GM12872 (cell line): Measurements from ENCODE around the gene OXNAD1.

Source experiments
- TF ChIP-seq, protein P1 (sequence below): IDR thresholded peaks from 3 replicates; pipeline ENCODE4 v1.5.1; 2011; ENCODE audit warnings: low read depth, mild to moderate bottlenecking, low read length, moderate library complexity; ENCODE audit not compliant: insufficient read depth

OXNAD1 gene

DNA sequence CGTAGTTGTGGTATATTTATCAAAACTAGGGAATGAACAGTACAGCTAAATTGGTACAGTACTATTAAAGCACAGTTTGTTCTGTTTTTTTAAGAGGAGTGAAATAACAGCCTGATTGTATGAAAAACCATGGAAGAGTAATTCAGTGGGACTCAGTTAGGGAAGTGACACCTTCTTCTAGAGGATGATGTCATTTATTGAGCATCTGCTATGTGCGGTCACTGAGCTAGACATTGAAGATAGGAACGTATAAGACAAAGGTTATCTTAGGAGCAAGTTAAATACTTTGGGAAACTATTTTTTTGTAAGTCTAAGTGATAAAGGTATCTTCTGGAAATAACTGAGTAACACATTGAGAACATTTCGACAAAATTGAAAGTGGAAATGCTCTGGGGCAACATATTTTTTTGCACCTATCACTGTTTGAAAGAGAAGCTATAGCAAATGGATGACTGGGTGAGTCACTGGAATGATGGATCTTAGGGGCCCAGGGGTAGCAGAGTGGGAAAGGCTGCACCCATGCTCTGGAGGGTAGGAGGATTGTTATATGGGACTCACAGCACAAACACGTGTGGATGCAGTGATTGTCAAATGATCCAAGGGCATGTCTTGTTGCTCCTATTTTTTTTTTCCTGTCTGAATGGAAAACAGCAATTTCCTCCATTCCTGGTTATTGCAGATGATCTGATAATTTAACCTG, 43.0 kb downstream of the OXNAD1 start:
- TF ChIP-seq, protein P1, sequence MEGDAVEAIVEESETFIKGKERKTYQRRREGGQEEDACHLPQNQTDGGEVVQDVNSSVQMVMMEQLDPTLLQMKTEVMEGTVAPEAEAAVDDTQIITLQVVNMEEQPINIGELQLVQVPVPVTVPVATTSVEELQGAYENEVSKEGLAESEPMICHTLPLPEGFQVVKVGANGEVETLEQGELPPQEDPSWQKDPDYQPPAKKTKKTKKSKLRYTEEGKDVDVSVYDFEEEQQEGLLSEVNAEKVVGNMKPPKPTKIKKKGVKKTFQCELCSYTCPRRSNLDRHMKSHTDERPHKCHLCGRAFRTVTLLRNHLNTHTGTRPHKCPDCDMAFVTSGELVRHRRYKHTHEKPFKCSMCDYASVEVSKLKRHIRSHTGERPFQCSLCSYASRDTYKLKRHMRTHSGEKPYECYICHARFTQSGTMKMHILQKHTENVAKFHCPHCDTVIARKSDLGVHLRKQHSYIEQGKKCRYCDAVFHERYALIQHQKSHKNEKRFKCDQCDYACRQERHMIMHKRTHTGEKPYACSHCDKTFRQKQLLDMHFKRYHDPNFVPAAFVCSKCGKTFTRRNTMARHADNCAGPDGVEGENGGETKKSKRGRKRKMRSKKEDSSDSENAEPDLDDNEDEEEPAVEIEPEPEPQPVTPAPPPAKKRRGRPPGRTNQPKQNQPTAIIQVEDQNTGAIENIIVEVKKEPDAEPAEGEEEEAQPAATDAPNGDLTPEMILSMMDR, result no peak

DNA sequence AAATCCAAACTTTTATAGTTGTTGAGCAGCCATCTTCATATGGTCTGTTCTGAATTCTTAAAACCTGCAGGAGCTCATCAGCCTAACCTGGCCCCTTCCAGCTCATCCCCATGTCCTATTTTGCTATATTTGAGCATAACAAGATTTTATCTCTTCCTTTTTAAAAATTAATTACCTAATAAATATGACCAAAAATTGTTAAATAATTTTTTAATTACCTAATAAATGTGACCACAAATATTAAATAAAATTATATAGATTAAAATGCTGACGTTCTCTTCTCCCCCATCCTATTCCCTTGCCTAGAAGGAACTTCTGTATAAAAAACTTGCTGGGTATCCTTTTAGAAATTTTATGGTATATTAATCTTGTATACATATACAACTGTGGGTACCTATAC, 43.7 kb downstream of the OXNAD1 start:
- TF ChIP-seq, protein P1, result no peak

DNA sequence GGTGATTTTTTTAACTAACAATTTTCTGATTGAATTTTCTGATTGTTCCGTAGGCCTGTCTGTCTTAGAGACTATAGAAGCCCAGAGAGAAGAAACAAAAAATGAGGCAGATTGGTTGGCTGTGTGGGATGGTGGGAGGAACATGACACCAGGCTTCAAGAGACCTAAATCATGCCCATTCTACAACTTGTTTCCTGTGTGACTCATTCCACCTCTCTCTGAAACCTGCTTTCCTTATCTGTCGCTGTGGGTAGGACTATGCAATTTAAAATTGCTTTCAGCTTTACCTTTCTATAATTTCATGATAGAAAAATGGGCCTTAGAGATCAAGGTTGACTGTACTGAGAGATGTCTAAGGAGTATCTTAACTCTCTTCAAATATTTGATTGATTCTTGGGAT, 44.5 kb downstream of the OXNAD1 start:
- TF ChIP-seq, protein P1, result no peak

DNA sequence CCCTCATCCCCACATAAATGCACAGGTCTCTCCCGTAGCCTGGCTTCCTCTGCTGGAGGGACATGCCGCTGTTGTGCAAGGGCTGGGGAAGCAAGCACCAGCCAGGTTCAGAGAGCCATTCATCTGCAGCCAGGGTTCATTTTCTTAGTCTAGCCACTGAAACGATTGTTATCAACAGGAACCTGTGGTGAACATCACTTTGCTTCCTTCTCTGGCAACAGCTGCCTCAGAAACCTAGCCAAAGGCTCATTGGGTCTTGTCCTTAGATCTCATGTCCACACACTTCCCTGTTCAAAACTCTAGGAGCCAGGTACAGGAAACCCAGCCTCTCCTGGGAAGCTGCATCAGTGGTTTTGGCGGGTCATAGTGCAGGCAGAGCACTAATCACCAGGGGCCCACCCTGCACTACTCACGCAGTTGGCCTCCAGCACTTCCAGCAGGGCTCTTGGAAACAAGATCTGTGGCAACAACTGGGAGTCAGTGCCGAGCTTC, 47.0 kb downstream of the OXNAD1 start:
- TF ChIP-seq, protein P1, result no peak

- TF ChIP-seq, protein P1, result no peak
Measured at GRCh38 chr3:16313886-16314645, 49.1 kb downstream of the OXNAD1 start.

DNA sequence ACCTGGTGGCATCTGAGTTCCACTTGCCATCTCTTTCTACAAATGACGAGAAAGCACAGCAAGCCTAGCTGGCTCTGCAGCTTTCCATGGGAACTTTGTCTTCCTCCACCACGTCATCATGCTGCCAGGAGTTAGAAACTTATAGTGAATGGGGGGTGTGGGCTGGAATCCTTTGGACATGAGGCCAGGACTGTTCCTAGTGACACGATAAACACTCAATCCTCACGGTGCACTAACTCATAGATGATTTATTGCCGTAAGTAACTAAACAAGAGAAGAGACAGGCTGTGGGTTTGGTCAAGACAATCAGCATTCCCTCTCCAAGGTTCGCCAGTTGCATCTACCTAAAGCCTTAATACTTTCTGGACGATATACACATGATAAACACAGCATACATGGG, 50.6 kb downstream of the OXNAD1 start:
- TF ChIP-seq, protein P1, result no peak

DNA sequence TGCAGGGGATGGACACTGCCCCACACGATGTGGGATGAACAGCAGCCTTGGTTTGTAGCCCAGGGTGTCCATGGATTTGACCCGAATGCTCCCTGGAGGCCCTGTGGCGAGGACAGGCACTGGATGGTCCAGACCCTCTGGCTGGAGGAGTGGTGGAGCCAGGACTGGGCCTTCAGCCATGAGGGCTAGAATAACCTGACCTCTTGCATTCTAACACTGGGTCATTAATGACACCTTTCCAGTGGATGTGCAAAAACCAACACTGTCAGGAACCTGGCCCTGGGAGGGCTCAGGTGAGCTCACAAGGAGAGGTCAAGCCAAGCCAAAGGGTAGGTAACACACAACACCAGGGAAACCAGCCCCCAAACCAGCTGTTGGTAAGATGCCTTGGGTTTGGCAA, 51.4 kb downstream of the OXNAD1 start:
- TF ChIP-seq, protein P1, result no peak
